Progenitor cell of endocrine pancreas (in vitro differentiated cells): Measurements from ENCODE around the gene ADGRL3. TPM values are rescaled to one million over a fixed set of nuclear protein-coding genes. Genes with fewer than 3 reads are reported as not detected.

Source experiments
- DNase-seq: peaks from one replicate; pipeline ENCODE4 v3.0.0; 2021; ENCODE audit warnings: low spot score; ENCODE audit not compliant: unreplicated experiment
- H3K27ac Mint-ChIP-seq: 2 replicates; pipeline ENCODE4 v1.8.0; 2021; ENCODE audit warnings: mild to moderate bottlenecking, moderate library complexity, mixed read lengths
- H3K27me3 Mint-ChIP-seq: 2 replicates; pipeline ENCODE4 v1.8.0; 2021; ENCODE audit warnings: mixed read lengths
- H3K36me3 Mint-ChIP-seq: 2 replicates; pipeline ENCODE4 v1.8.0; 2022; ENCODE audit warnings: mixed read lengths; ENCODE audit not compliant: insufficient read depth
- H3K4me1 Mint-ChIP-seq: 2 replicates; pipeline ENCODE4 v1.8.0; 2021; ENCODE audit warnings: low read depth, mixed read lengths
- H3K4me3 Mint-ChIP-seq: 2 replicates; pipeline ENCODE4 v1.8.0; 2021; ENCODE audit warnings: low read depth, mild to moderate bottlenecking, moderate library complexity, mixed read lengths
- H3K9me3 Mint-ChIP-seq: 2 replicates; pipeline ENCODE4 v1.8.0; 2021; ENCODE audit warnings: low read depth, mixed read lengths
- CTCF ChIP-seq: fragments of 200-600 bp; sonication (generic); IDR thresholded peaks from one replicate; pipeline ENCODE4 v1.5.0; 2021; ENCODE audit warnings: antibody characterized with exemption, mild to moderate bottlenecking; ENCODE audit not compliant: unreplicated experiment
- total RNA-seq: library from RNA; stranded (reverse); gene quantifications from 2 replicates; pipeline ENCODE4 v1.2.1, GENCODE V29; 2021

Gene ADGRL3
- total RNA-seq, 1 donor from 2014 or later = 5.6 TPM

GRCh38 chr4:61666244-61666643 lies 466.1 kb downstream of the ADGRL3 start:
- no peak for DNase-seq
- Mint-ChIP-seq H3K9me3 (no peaks in the 10 kb centered on the region), H3K4me1 (no peaks in the 10 kb centered on the region), H3K36me3 (no peaks in the 10 kb centered on the region), H3K27ac (no peak overlapping the region), H3K4me3 (no peak overlapping the region), H3K27me3 (no peaks in the 10 kb centered on the region)
- no peak for TF ChIP-seq CTCF

DNA sequence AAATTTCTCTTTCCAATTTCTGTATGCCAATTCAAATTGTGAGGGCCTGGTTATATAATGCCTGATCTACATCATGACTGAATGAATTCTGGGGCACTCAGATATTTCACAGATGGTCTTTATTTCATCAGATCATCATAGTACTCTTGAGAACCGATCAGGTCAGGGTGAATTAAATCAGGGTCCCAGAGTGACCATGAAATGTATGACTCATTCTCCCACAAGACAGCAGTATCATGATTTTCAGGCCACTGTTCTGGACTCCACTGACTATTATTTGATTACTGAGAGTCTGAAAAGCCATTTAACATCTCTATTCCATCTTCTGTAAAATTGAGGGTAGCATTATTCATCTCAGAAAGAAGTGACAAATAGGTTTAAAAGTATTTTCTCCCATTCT lies 471.5 kb downstream of the ADGRL3 start:
- no peak overlapping the region for H3K4me3 Mint-ChIP-seq
- no peaks in the 10 kb centered on the region for H3K27me3 Mint-ChIP-seq
- H3K27ac Mint-ChIP-seq = no peak overlapping the region
- no peaks in the 10 kb centered on the region for H3K4me1 Mint-ChIP-seq
- no peak for TF ChIP-seq CTCF
- no peaks in the 10 kb centered on the region for H3K36me3 Mint-ChIP-seq
- no peak for DNase-seq
- H3K9me3 Mint-ChIP-seq = no peaks in the 10 kb centered on the region

DNA sequence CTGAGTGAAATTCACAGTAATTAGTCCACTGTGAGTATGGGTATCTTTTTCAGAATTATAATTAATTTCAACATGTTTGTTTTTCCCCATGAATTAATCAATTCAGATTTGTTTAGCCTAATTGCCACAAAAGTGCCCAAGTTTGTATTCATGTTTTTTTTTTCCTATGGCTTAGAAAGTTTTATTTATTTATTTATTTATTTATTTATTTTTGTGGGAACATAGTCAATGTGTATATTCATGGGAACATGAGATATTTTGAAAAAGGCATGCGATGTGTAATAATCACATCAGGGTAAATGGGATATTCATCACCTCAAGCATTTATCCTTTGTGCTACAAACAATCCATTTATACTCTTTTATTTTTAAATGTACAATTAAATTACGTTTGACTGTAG lies 475.3 kb downstream of the ADGRL3 start:
- H3K4me3 Mint-ChIP-seq = no peak overlapping the region
- no peaks in the 10 kb centered on the region for H3K9me3 Mint-ChIP-seq
- TF ChIP-seq CTCF = no peak
- H3K27me3 Mint-ChIP-seq = no peaks in the 10 kb centered on the region
- H3K36me3 Mint-ChIP-seq = no peaks in the 10 kb centered on the region
- no peaks in the 10 kb centered on the region for H3K4me1 Mint-ChIP-seq
- no peak for DNase-seq
- H3K27ac Mint-ChIP-seq = no peak overlapping the region

DNA sequence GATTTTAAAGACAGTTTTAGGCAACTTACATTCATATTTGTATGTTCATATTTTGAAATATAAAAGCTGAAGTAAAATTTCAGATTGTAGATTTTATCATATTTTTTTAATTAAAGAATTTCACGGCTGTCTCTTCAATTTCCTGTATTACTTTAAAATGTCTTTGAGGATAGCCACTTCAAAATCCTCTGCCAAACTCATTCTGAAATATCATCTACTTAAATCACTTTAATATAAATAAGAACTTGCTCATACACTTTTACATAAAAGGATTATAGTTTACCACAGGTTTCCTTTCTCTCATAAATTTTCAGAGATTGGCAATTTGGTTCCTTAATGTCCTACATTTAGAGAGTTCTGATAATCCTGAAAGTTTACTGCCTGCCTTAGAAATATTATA lies 478.2 kb downstream of the ADGRL3 start:
- no peak overlapping the region for H3K27ac Mint-ChIP-seq
- no peaks in the 10 kb centered on the region for H3K36me3 Mint-ChIP-seq
- no peak for DNase-seq
- H3K27me3 Mint-ChIP-seq = no peaks in the 10 kb centered on the region
- no peaks in the 10 kb centered on the region for H3K4me1 Mint-ChIP-seq
- no peaks in the 10 kb centered on the region for H3K9me3 Mint-ChIP-seq
- H3K4me3 Mint-ChIP-seq = no peak overlapping the region
- no peak for TF ChIP-seq CTCF

DNA sequence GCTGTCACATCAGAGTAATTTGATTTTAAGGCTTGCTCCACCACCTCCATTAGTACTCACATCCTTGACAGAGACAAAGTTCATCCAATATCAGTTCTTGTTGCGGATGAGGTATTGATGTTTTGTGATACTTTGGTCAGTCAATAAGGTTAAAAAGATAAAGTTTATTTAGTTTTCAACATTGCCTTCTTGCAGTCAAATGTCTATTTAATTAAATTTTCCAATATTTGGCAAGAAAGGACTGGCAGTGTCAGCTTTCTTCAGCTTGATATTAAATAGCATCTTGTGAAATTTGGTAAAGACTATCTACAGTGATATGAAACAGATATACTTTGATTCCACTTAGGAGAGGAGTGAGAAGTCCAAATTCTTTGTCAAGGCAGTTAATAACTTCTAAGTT lies 493.4 kb downstream of the ADGRL3 start:
- Mint-ChIP-seq H3K4me1 (peaks cover 3% of the 10 kb centered on the region), H3K27me3 (no peaks in the 10 kb centered on the region), H3K27ac (no peak overlapping the region), H3K36me3 (no peaks in the 10 kb centered on the region), H3K4me3 (no peak overlapping the region), H3K9me3 (no peaks in the 10 kb centered on the region)
- no peak for TF ChIP-seq CTCF
- DNase-seq = no peak
